IMR-90 (cell line): ENCODE results near the gene HOXD8. TPM values are rescaled to one million over a fixed set of nuclear protein-coding genes. Genes with fewer than 3 reads are reported as not detected.

ENCODE experiments used
- ATAC-seq: fragments of 200-7000 bp; cut with Tn5 transposase; 2 replicates; pipeline ENCODE4 v1.9.1; 2020; ENCODE audit warnings: low read depth, mild to moderate bottlenecking, moderate library complexity
- Bru-seq: library from RNA; stranded (reverse); fragments of 400-500 nt; gene quantifications from one replicate; lab custom pipeline; 2021; lab: Mats Ljungman, UMichigan
- BruChase-seq, 2 experiments: library from RNA; stranded (reverse); fragments of 400-500 nt; gene quantifications; one replicate each; lab custom pipeline; 2021; lab: Mats Ljungman, UMichigan
- BruUV-seq: library from RNA; stranded (reverse); fragments of 400-500 nt; replicated peaks from 2 replicates; lab custom pipeline; 2021; lab: Mats Ljungman, UMichigan
- CTCF ChIA-PET: fragments of 300-600 bp; formaldehyde crosslinking; extraction: SDS; loops from one replicate; lab custom pipeline; 2021; ENCODE audit warnings: antibody characterized with exemption; lab: Yijun Ruan, JAX
- POLR2A ChIA-PET: fragments of 300-600 bp; sonication (Branson Sonifier 250); formaldehyde crosslinking; loops from one replicate; lab custom pipeline; 2022; ENCODE audit warnings: antibody characterized with exemption; ENCODE audit not compliant: unreplicated experiment; lab: Charles Lee
- DNase-seq: peaks from one replicate; pipeline ENCODE4 v3.0.0; 2013
- H2AFZ ChIP-seq: replicated peaks from 2 replicates; pipeline ENCODE3; 2013; ENCODE audit warnings: low read length, mild to moderate bottlenecking; ENCODE audit not compliant: poor library complexity
- H2AK5ac ChIP-seq: 2 replicates; pipeline ENCODE4 v1.6.1; 2013; ENCODE audit warnings: low read depth, low read length, inconsistent platforms
- H2AK9ac ChIP-seq: replicated peaks from 2 replicates; pipeline ENCODE3; 2013; ENCODE audit warnings: mild to moderate bottlenecking, low read depth, low read length, moderate library complexity; ENCODE audit not compliant: poor library complexity
- H2BK120ac ChIP-seq: 2 replicates; pipeline ENCODE4 v1.6.1; 2013; ENCODE audit warnings: low read depth, low read length, inconsistent platforms
- H2BK15ac ChIP-seq: 3 replicates; pipeline ENCODE4 v1.6.1; 2013; ENCODE audit warnings: low read depth, low read length, inconsistent platforms
- H2BK20ac ChIP-seq: 2 replicates; pipeline ENCODE4 v1.6.1; 2013; ENCODE audit warnings: low read depth, mild to moderate bottlenecking, inconsistent platforms, low read length, moderate library complexity
- H2BK5ac ChIP-seq: 2 replicates; pipeline ENCODE4 v1.6.1; 2013; ENCODE audit warnings: mild to moderate bottlenecking, low read depth, low read length, inconsistent platforms; ENCODE audit not compliant: poor library complexity, severe bottlenecking
- H3K14ac ChIP-seq: replicated peaks from 2 replicates; pipeline ENCODE4 v1.6.1; 2013; ENCODE audit warnings: low read depth, low read length, inconsistent platforms
- H3K18ac ChIP-seq: 2 replicates; pipeline ENCODE4 v1.6.1; 2013; ENCODE audit warnings: low read depth, low read length, control low read depth
- H3K23ac ChIP-seq: 2 replicates; pipeline ENCODE4 v1.6.1; 2013; ENCODE audit warnings: low read depth, low read length, inconsistent platforms
- H3K27ac ChIP-seq: 2 replicates; pipeline ENCODE4 v1.5.1; 2013; ENCODE audit warnings: mild to moderate bottlenecking, control low read depth, low read length; ENCODE audit not compliant: insufficient read depth
- H3K27me3 ChIP-seq: 2 replicates; pipeline ENCODE4 v1.6.1; 2013; ENCODE audit warnings: low read length; ENCODE audit not compliant: control insufficient read depth, insufficient read depth
- H3K36me3 ChIP-seq: 2 replicates; pipeline ENCODE4 v1.6.1; 2013; ENCODE audit warnings: low read length, mixed read lengths; ENCODE audit not compliant: control insufficient read depth, insufficient read depth
- H3K4ac ChIP-seq: 2 replicates; pipeline ENCODE4 v1.6.1; 2013; ENCODE audit warnings: low read depth, low read length, inconsistent platforms
- H3K4me1 ChIP-seq: 2 replicates; pipeline ENCODE4 v1.6.1; 2013; ENCODE audit warnings: low read length, mixed read lengths; ENCODE audit not compliant: control insufficient read depth, insufficient read depth
- H3K4me2 ChIP-seq: 2 replicates; pipeline ENCODE4 v1.6.1; 2013; ENCODE audit warnings: low read depth, mild to moderate bottlenecking, control low read depth, low read length, moderate library complexity
- H3K4me3 ChIP-seq: 2 replicates; pipeline ENCODE4 v1.5.1; 2013; ENCODE audit warnings: low read depth, mild to moderate bottlenecking, control low read depth, low read length, moderate library complexity; ENCODE audit not compliant: insufficient read depth
- H3K56ac ChIP-seq: 2 replicates; pipeline ENCODE4 v1.6.1; 2013; ENCODE audit warnings: low read length, inconsistent platforms; ENCODE audit not compliant: insufficient read depth; ENCODE audit errors: extremely low read depth
- H3K79me1 ChIP-seq, 2 experiments: 2 replicates each; pipeline ENCODE4 v1.6.1; 2013; ENCODE audit warnings: low read length in 2 of 2, inconsistent platforms in 1 of 2, low read depth in 1 of 2
- H3K9ac ChIP-seq: 2 replicates; pipeline ENCODE4 v1.6.1; 2013; ENCODE audit warnings: low read depth, low read length, control low read depth
- H3K9me1 ChIP-seq: 2 replicates; pipeline ENCODE4 v1.6.1; 2013; ENCODE audit warnings: low read length, inconsistent platforms; ENCODE audit not compliant: insufficient read depth
- H3K9me3 ChIP-seq: 2 replicates; pipeline ENCODE4 v1.6.1; 2013; ENCODE audit warnings: low read length; ENCODE audit not compliant: control insufficient read depth, insufficient read depth
- H4K20me1 ChIP-seq: 2 replicates; pipeline ENCODE4 v1.6.1; 2013; ENCODE audit warnings: low read length, inconsistent platforms; ENCODE audit not compliant: insufficient read depth
- H4K5ac ChIP-seq: 2 replicates; pipeline ENCODE4 v1.6.1; 2013; ENCODE audit warnings: mild to moderate bottlenecking, low read depth, low read length, control low read depth
- H4K8ac ChIP-seq, 2 experiments: 2 replicates each; pipeline ENCODE4 v1.6.1; 2013; ENCODE audit warnings: low read depth in 2 of 2, low read length in 2 of 2, control low read depth in 1 of 2, inconsistent platforms in 1 of 2
- H4K91ac ChIP-seq: 2 replicates; pipeline ENCODE4 v1.6.1; 2013; ENCODE audit warnings: low read depth, low read length, inconsistent platforms; ENCODE audit not compliant: insufficient read depth
- BHLHE40 ChIP-seq: fragments of 150-350 bp; IDR thresholded peaks from 2 replicates; pipeline ENCODE4 v1.6.1; 2016; ENCODE audit warnings: mild to moderate bottlenecking, low read depth, low read length
- CHD1 ChIP-seq: IDR thresholded peaks from 2 replicates; pipeline ENCODE4 v1.6.1; 2012; ENCODE audit warnings: low read depth, low read length, improper control_type of control experiment
- CTCF ChIP-seq: conservative IDR thresholded peaks from 2 replicates; pipeline ENCODE4 v1.5.1; 2012; ENCODE audit warnings: mild to moderate bottlenecking, low read depth, low read length, improper control_type of control experiment
- FOS ChIP-seq: fragments of 150-350 bp; IDR thresholded peaks from 2 replicates; pipeline ENCODE4 v1.6.1; 2016; ENCODE audit warnings: low read depth, low read length
- MAFK ChIP-seq: IDR thresholded peaks from 2 replicates; pipeline ENCODE4 v1.6.1; 2012; ENCODE audit warnings: low read depth, low read length, improper control_type of control experiment
- MXI1 ChIP-seq: IDR thresholded peaks from 2 replicates; pipeline ENCODE4 v1.6.1; 2012; ENCODE audit warnings: low read depth, mild to moderate bottlenecking, low read length, moderate library complexity, borderline replicate concordance
- POLR2A ChIP-seq: IDR thresholded peaks from 2 replicates; pipeline ENCODE4 v1.6.1; 2012; ENCODE audit warnings: mild to moderate bottlenecking, low read depth, low read length
- RAD21 ChIP-seq: IDR thresholded peaks from 2 replicates; pipeline ENCODE4 v1.6.1; 2012; ENCODE audit warnings: low read length, improper control_type of control experiment
- RCOR1 ChIP-seq: IDR thresholded peaks from 2 replicates; pipeline ENCODE4 v1.6.1; 2012; ENCODE audit warnings: mild to moderate bottlenecking, low read length, improper control_type of control experiment; ENCODE audit not compliant: insufficient replicate concordance
- SMC3 ChIP-seq: fragments of 150-350 bp; IDR thresholded peaks from 2 replicates; pipeline ENCODE4 v1.6.1; 2016; ENCODE audit warnings: low read depth, mild to moderate bottlenecking, antibody characterized with exemption, low read length, moderate library complexity
- WGBS, 2 experiments: methylation state at CpG; one replicate each; pipeline versions ENCODE4 v1.1.5 to v1.1.7; 2013; ENCODE audit warnings: missing lambda C conversion rate in 2 of 2; ENCODE audit not compliant: insufficient read length in 1 of 2; ENCODE audit errors: extremely low coverage in 2 of 2; 5-methylcytosine and 5-hydroxymethylcytosine counted together
- dilution Hi-C: fragments of 300-500 bp; cut with HindIII; formaldehyde crosslinking; loops from one replicate; pipeline ENCODE4 v1.14.3; 2018; ENCODE audit warnings: low sequenced_read_pairs; ENCODE audit not compliant: unreplicated experiment
- in situ Hi-C: fragments of 300-500 bp; cut with MboI; formaldehyde crosslinking; loops from 3 replicates; pipeline ENCODE4 v1.14.3; 2019; ENCODE audit warnings: low sequenced_read_pairs, inconsistent platforms, mixed read lengths
- intact Hi-C: fragments of 100-400 bp; cut with micrococcal nuclease; formaldehyde crosslinking; loops from 2 replicates; pipeline ENCODE4 v1.10.0; 2022
- long read RNA-seq: library from polyadenylated mRNA; unstranded; transcript quantifications from one replicate; pipeline ENCODE4 v2.0.0, GENCODE V29; 2021; ENCODE audit not compliant: unreplicated experiment
- polyA plus RNA-seq, 3 experiments: library from polyadenylated mRNA; depleted of rRNA; stranded (reverse); fragments of >200 nt; gene quantifications; 2 replicates each; pipeline ENCODE4 v1.2.3, GENCODE V29; 2012; ENCODE audit warnings: low replicate concordance in 1 of 3
- total RNA-seq: library from RNA; depleted of rRNA; stranded (reverse); fragments of >200 nt; gene quantifications from 2 replicates; pipeline ENCODE4 v1.2.3, GENCODE V29; 2012; rRNA removed
- TF ChIP-seq, protein P1 (sequence below): fragments of 150-350 bp; IDR thresholded peaks from 2 replicates; pipeline ENCODE4 v1.6.1; 2016; ENCODE audit warnings: low read depth, mild to moderate bottlenecking, low read length, moderate library complexity, borderline replicate concordance
- TF ChIP-seq, protein P2 (sequence below): fragments of 150-350 bp; IDR thresholded peaks from 2 replicates; pipeline ENCODE4 v1.6.1; 2017; ENCODE audit warnings: mild to moderate bottlenecking, antibody characterized with exemption, low read length, low read depth

Gene HOXD8
- total RNA-seq (not detected in 2 replicates), polyA plus RNA-seq (2012; rRNA removed) (not detected in 2 replicates), Bru-seq, nascent RNA (not detected), BruChase-seq, experiment 1, labeled RNA remaining after a 6-hour chase (not detected), BruChase-seq, experiment 2, labeled RNA remaining after a 2-hour chase (not detected)
- not detected in 2 replicates for polyA plus RNA-seq (2012; cell fraction: cytosol; rRNA removed)
- polyA plus RNA-seq (2012; cell fraction: nucleus; rRNA removed; ENCODE audit: low replicate concordance), result not detected in 2 replicates
- long read RNA-seq, result 0 reads

- peak within 1 kb of the TSS; percentile 7; the same call in 1 of the 2 replicates for H3K4me3 ChIP-seq
- no peak within 1 kb of the TSS for H3K27ac ChIP-seq
- no peak within 1 kb of the TSS for H3K56ac ChIP-seq
- peak; percentile 21 for ATAC-seq
- no peaks in the 10 kb centered on the region for H3K9me1 ChIP-seq
- 0% methylated on average over 5 of the region's 64 CpGs; no CpG with 5 or more reads in 1 of the 2 experiments for WGBS, 2 experiments
- no peak within 1 kb of the TSS for H3K14ac ChIP-seq
- H4K5ac ChIP-seq, result no peak within 1 kb of the TSS
- no peak within 1 kb of the TSS for H2AK5ac ChIP-seq
- H3K36me3 ChIP-seq, result no peaks in the 10 kb centered on the region
- H4K20me1 ChIP-seq, result no peaks in the 10 kb centered on the region
- intact Hi-C loops, result no loop called here
- H2AK9ac ChIP-seq, result no peak within 1 kb of the TSS
- no peak within 1 kb of the TSS for H2BK20ac ChIP-seq
- H4K8ac ChIP-seq, result no peak within 1 kb of the TSS
- H3K79me1 ChIP-seq, result no peaks in the 10 kb centered on the region
- no peak within 1 kb of the TSS for H2BK120ac ChIP-seq
- H3K4me2 ChIP-seq, result peak within 1 kb of the TSS; percentile 28; the same call in 1 of the 2 replicates
- in situ Hi-C loops, result loop anchor here (5.0 to 10.0 kb wide), 4 partner anchors 326 to 1026 kb away; no protein-coding TSS in a partner anchor
- H3K23ac ChIP-seq, result no peak within 1 kb of the TSS; the same call in 1 of the 2 replicates
- no peaks in the 10 kb centered on the region; the same call in none of the 2 replicates for H3K9me3 ChIP-seq
- H3K4me1 ChIP-seq, result no peaks in the 10 kb centered on the region
- no peak within 1 kb of the TSS for H3K9ac ChIP-seq
- ChIA-PET CTCF (interaction anchor here (3.0 to 3.7 kb wide), 2 partner anchors 425 to 1019 kb away, joined by 19 to 22 read pairs; no protein-coding TSS in a partner anchor), POLR2A (no interaction called here)
- H4K91ac ChIP-seq, result no peak within 1 kb of the TSS
- peak; percentile 9 for DNase-seq
- H2BK15ac ChIP-seq, result no peak within 1 kb of the TSS
- H2AFZ ChIP-seq, result peak within 1 kb of the TSS; percentile 70
- H3K27me3 ChIP-seq, result peaks cover 87% of the 10 kb centered on the region
- BruUV-seq, result no TSS peak
- dilution Hi-C loops, result no loop called here
- no peak within 1 kb of the TSS for H3K4ac ChIP-seq
- H2BK5ac ChIP-seq, result no peak within 1 kb of the TSS
- H3K18ac ChIP-seq, result no peak within 1 kb of the TSS
- TF ChIP-seq BHLHE40 (no peak), MAFK (no peak), SMC3 (no peak), FOS (no peak), MXI1 (no peak), RCOR1 (no peak), POLR2A (no peak), RAD21 (no peak), CTCF (no peak), CHD1 (no peak)
- TF ChIP-seq, protein P1, sequence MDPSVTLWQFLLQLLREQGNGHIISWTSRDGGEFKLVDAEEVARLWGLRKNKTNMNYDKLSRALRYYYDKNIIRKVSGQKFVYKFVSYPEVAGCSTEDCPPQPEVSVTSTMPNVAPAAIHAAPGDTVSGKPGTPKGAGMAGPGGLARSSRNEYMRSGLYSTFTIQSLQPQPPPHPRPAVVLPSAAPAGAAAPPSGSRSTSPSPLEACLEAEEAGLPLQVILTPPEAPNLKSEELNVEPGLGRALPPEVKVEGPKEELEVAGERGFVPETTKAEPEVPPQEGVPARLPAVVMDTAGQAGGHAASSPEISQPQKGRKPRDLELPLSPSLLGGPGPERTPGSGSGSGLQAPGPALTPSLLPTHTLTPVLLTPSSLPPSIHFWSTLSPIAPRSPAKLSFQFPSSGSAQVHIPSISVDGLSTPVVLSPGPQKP, result no peak
- TF ChIP-seq, protein P2, sequence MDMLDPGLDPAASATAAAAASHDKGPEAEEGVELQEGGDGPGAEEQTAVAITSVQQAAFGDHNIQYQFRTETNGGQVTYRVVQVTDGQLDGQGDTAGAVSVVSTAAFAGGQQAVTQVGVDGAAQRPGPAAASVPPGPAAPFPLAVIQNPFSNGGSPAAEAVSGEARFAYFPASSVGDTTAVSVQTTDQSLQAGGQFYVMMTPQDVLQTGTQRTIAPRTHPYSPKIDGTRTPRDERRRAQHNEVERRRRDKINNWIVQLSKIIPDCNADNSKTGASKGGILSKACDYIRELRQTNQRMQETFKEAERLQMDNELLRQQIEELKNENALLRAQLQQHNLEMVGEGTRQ, result no peak
Observed at GRCh38 chr2:176128982-176129796, at the start of gene HOXD8. HOXD8 (plus strand) TSS chr2:176129705; CDS start chr2:176130367, 662 bp downstream.
